GM12878 (cell line): ENCODE results near the gene IRF2BPL. TPM values are rescaled to one million over a fixed set of nuclear protein-coding genes. Genes with fewer than 3 reads are reported as not detected.

Experiments used
- CTCF ChIP-seq, 3 experiments: IDR thresholded peaks in 2 of 3; conservative IDR thresholded peaks in 1 of 3; 2 replicates each; pipeline ENCODE4 v1.5.1; 2011; ENCODE audit warnings: low read depth in 3 of 3, low read length in 3 of 3, mild to moderate bottlenecking in 3 of 3, control low read depth in 2 of 3, moderate library complexity in 2 of 3, inconsistent platforms in 1 of 3, mixed read lengths in 1 of 3; ENCODE audit not compliant: control insufficient read depth in 2 of 3, insufficient read depth in 1 of 3; ENCODE audit errors: extremely low read depth in 1 of 3
- MEF2B ChIP-seq: fragments of 450-650 bp; IDR thresholded peaks from 2 replicates; pipeline ENCODE4 v1.6.1; 2018; ENCODE audit warnings: mild to moderate bottlenecking, moderate library complexity; ENCODE audit not compliant: partially characterized antibody, poor library complexity, severe bottlenecking
- MTA3 ChIP-seq: IDR thresholded peaks from 2 replicates; pipeline ENCODE4 v1.6.1; 2012; ENCODE audit warnings: low read length, inconsistent platforms, borderline replicate concordance
- NFYA ChIP-seq: IDR thresholded peaks from 2 replicates; pipeline ENCODE4 v1.6.1; 2011; ENCODE audit warnings: low read depth, mild to moderate bottlenecking, low read length, improper control_type of control experiment, borderline replicate concordance
- PAX5 ChIP-seq: IDR thresholded peaks from 2 replicates; pipeline ENCODE4 v1.6.1; 2011; ENCODE audit warnings: low read depth, low read length, borderline replicate concordance
- POLR2AphosphoS2 ChIP-seq: IDR thresholded peaks from 2 replicates; pipeline ENCODE4 v1.6.1; 2011; ENCODE audit warnings: low read depth, mild to moderate bottlenecking, low read length, improper control_type of control experiment, moderate library complexity
- POU2F2 ChIP-seq: IDR thresholded peaks from 3 replicates; pipeline ENCODE4 v1.6.1; 2011; ENCODE audit warnings: low read depth, mild to moderate bottlenecking, low read length, borderline replicate concordance
- RELB ChIP-seq: fragments of 450-650 bp; IDR thresholded peaks from 2 replicates; pipeline ENCODE4 v1.6.1; 2017; ENCODE audit warnings: low read depth, mild to moderate bottlenecking, moderate library complexity
- SIN3A ChIP-seq: IDR thresholded peaks from 2 replicates; pipeline ENCODE4 v1.6.1; 2012; ENCODE audit warnings: low read depth, low read length, improper control_type of control experiment
- SMC3 ChIP-seq: IDR thresholded peaks from 2 replicates; pipeline ENCODE4 v1.6.1; 2011; ENCODE audit warnings: low read length, improper control_type of control experiment, borderline replicate concordance
- ZBTB11 ChIP-seq: fragments of 450-650 bp; formaldehyde crosslinking; IDR thresholded peaks from 2 replicates; pipeline ENCODE4 v1.5.0; 2022; ENCODE audit warnings: mild to moderate bottlenecking, missing genetic modification characterization
- ZBTB33 ChIP-seq: fragments of 450-650 bp; IDR thresholded peaks from 2 replicates; pipeline ENCODE4 v1.6.1; 2017; ENCODE audit warnings: mild to moderate bottlenecking
- ZBTB4 ChIP-seq: fragments of 450-650 bp; formaldehyde crosslinking; IDR thresholded peaks from 2 replicates; pipeline ENCODE4 v1.4.0; 2022; ENCODE audit warnings: mild to moderate bottlenecking, moderate library complexity
- polyA plus RNA-seq, 11 experiments: library from polyadenylated mRNA; depleted of rRNA in 4 of 11; unstranded in 6 of 11; stranded (reverse) in 5 of 11; fragments of >200 nt; fragmentation: Nextera tagmentation in 4 of 11; fragmentation: Illumina TruSeq in 1 of 11; extraction: Ambion mirVana in 4 of 11; extraction: Trizol in 1 of 11; gene quantifications; 1 replicate in 1 of 11; 2 replicates in 10 of 11; pipeline versions ENCODE4 v1.2.1 to v1.2.3, GENCODE V29; 2011 to 2016; ENCODE audit warnings: inconsistent platforms in 2 of 11, missing spikeins in 2 of 11, low read depth in 1 of 11
- total RNA-seq, 4 experiments: library from RNA; depleted of rRNA in 3 of 4; stranded (reverse); fragments of >200 nt in 3 of 4; fragmentation: Illumina TruSeq in 1 of 4; extraction: Trizol in 1 of 4; gene quantifications; 2 replicates each; pipeline versions ENCODE4 v1.2.1 to v1.2.3, GENCODE V29; 2013 to 2021

Gene IRF2BPL
- total and polyA plus RNA-seq, 10 of the 15 experiments (the other 5 are each of a cell fraction or from before 2014, with no cell fraction given) = 1.2 to 34.5 (median 3.1) TPM

- peak in 2 of 3 experiments; percentile 20 to 36; a peak in 2 of 6 replicates for TF ChIP-seq CTCF (IDR thresholded peaks at IDR 0.05 in 2 of 3, conservative IDR thresholded peaks at IDR 0.05 in 1 of 3; ENCODE audit: control insufficient read depth in 2 of 3, extremely low read depth in 1 of 3, insufficient read depth in 1 of 3, low read depth in 3 of 3, low read length in 3 of 3)
- no peak for TF ChIP-seq POLR2AphosphoS2
- TF ChIP-seq SMC3 = peak; percentile 13; the same call in 1 of the 2 replicates
- TF ChIP-seq MTA3 = no peak
- peak; percentile 59; the same call in 1 of the 2 replicates for TF ChIP-seq RELB
- TF ChIP-seq PAX5 = peak; percentile 38; the same call in 1 of the 2 replicates
- no peak for TF ChIP-seq POU2F2
- TF ChIP-seq MEF2B = peak; percentile 69
- TF ChIP-seq SIN3A = peak; percentile 48; the same call in 1 of the 2 replicates
- no peak for TF ChIP-seq ZBTB33
- no peak for TF ChIP-seq ZBTB4 (CRISPR knock-in tag)
- TF ChIP-seq ZBTB11 = no peak
- no peak for TF ChIP-seq NFYA
Observed at GRCh38 chr14:77027538-77028383, 747 bp downstream of the IRF2BPL start (continued).
